HG02884 (cell line): ENCODE data around the gene TSNAX.
"Not testable (repeated sequence)": the region's sequence is repeated elsewhere in the genome, so short reads cannot be mapped to it uniquely, and the experiment has no call there.

Experiments
- ATAC-seq: cut with Tn5 transposase; IDR thresholded peaks from one replicate; pipeline ENCODE4 v1.9.1; 2021; ENCODE audit warnings: mild to moderate bottlenecking, moderate library complexity; ENCODE audit not compliant: unreplicated experiment

The TSNAX gene

DNA sequence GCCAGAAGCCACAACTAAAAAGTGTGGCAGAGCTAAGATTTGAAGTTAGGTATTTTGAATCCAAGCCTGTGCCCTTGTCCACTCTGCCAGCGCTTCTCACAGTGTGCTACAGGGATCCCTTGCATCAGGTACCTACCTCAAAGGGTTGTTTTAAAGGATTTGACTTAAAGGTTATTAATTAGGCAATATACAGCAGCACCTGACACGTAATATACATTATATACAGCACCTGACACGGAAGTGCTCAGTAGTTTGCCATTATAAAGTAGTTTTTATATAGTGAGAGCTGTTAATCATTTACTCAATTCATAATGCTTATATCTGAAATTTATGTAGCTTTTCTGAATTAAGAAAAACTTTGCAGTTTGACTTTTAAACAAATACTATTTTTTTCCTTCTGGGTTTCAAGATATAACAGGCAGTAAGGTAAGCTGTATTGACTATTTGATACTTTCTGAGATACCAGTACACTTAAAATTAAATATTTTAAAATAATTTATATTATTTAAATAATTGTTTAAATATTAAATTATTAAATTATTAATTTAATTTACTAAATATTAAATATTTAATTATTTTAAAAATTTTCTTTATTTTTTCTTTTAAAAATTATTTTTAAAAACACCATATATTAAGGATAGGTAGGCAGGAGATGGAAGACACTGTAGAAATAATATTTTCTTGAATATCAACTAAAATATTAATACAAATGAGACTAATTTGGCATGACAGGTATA, 33.3 kb downstream of the TSNAX start:
- ATAC-seq, result no peak

DNA sequence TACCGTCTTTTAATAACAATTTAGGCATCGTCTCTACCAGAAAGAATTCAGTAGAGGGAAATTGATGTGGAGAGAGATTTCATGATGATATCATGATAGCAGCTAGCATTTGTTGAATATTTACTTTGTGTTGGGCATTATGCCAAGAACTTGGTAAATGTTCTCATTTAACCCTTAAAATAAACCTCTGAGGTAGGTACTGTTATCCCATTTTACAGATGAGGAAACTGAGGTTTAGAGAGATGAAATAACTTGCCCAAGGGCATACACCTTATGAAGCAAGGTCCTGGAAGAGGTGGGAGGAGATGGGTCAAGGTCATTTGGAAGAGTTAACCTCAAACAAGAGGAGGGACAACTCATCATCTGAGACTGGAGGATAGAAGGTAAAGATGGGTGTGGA, 34.8 kb downstream of the TSNAX start:
- no peak for ATAC-seq

DNA sequence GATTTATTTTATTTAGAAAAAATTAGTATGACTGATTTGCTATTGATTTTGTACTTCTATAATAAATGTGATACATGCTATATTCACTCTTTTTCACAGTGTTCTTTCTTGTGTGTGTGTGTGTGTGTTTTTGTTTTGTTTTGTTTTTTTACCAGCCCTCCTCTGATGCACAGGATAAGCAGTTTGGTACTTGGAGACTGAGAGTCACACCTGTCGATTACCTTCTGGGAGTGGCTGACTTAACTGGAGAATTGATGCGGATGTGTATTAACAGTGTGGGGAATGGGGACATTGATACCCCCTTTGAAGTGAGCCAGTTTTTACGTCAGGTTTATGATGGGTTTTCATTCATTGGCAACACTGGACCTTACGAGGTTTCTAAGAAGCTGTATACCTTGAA, 35.9 kb downstream of the TSNAX start:
- no peak for ATAC-seq

DNA sequence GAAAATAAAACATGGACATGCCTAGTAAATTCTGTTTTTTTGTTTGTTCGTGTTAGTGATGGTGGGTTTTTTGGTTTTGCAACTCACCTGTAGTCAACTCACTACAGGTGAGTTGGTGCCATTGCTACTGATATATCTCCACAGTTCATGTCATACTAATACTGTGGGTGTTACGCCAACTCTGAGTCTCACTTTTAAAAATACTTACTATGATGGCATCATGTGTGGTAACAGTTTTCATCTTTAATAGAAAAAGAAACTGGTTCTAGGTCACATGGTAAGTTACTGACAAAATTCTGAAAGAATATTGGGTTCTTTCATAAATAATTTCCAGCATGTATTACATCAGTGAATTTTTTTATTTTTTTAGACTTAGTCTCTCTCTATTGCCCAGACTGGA, 38.0 kb downstream of the TSNAX start:
- ATAC-seq, result no peak

DNA sequence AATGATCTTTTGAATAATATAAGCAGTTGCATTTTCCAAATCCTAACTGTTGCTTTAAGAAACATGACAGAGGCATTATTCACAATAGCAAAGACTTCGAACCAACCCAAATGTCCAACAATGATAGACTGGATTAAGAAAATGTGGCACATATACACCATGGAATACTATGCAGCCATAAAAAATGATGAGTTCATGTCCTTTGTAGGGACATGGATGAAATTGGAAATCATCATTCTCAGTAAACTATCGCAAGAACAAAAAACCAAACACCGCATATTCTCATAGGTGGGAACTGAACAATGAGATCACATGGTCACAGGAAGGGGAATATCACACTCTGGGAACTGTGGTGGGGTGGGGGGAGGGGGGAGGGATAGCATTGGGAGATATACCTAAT, 41.8 kb downstream of the TSNAX start:
- ATAC-seq, result not testable (repeated sequence)

DNA sequence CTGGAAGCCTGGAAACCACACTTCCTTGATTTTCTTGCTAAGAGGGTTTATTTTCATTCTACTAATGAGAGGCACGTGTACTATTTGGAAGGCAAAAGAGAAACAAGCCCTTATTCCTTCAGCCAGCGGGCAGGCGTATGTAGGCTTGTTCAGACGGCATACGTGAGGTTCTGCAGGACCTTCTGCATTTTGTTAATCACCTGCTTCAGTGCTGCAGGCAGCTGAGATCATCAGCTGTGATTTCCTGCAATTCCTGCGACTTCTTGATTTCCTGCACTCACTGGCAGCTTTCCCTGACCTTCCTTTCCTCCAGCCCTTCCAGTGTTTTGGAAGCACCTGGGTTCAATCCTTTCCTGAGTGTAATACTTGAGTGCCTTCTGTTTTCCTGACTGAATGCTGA, 43.4 kb downstream of the TSNAX start:
- ATAC-seq, result no peak

DNA sequence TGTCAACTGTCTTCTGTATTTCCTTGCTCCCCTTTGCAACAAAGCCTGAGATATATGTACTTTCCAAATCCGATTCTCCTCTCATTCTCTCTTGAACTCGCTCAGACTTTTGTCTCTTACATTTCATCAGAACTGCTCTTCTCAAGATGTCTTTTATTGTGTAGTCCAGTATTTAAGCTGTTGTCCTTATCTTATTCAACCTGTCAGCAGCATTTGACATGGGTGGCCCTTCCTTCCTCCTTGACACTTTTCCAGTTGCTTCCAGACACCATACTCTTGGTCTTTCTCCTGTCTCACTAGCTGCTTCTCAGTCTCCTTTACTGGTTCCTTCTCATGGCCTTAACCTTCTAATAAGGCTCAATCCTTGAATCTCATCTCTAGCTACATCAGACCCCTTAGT, 47.0 kb downstream of the TSNAX start:
- ATAC-seq, result no peak

DNA sequence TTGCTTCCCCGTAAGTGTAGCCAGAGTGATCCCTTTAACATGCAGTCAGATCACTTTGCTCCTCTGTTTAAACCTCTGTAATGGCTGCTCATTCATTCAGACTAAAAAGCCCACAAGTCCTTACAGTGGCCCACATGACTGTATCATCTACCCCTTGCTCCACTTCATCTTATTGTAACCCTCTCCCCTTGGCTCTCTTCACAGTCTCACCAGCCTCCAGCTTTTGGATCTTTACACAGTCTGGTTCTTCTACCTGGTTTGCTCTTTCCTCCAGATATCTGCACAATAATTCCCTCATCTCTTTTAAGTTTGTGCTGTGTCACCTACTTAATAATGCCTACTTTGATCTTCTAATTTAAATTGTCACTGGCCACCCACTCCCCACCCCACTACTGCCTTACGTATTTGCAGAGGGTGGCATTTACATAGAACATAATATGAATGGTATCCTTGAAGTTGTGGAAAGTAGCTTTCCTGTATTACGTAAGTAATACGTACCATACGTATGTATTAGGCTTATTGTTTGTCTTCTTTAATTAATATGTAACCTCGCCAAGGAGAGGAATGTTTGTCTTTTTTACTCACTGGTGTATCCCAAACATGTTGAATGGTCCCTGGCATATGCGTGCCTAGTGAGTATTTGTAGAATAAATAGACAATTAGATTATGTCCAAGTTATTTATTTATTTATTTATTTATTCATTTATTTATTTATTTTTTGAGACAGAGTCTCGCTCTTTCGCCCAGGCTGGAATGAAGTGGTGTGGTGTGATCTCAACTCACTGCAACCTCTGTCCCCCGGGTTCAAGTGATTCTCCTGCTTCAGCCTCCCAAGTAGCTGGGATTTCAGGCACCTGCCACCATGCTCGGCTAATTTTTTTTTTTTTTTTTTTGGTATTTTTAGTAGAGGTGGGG, 48.6 kb downstream of the TSNAX start:
- ATAC-seq, result no peak

DNA sequence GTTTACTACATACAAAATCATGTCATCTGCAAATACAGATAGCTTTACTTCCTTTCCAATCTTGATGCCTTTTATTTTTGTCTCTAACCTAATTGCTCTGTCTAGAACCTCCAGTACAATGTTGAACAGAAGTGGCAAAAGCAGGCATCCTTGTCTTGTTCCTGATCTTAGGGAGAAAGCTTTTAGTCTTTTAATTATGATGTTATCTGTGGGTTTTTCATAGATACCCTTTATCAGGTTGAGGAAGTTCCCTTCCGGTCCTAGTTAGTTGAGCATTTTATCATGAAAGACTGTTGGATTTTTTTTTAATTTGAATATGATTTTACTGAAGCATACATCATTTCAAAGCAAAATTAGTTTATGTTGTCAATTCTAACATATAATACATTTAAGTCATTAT, 52.4 kb downstream of the TSNAX start:
- ATAC-seq, result no peak

DNA sequence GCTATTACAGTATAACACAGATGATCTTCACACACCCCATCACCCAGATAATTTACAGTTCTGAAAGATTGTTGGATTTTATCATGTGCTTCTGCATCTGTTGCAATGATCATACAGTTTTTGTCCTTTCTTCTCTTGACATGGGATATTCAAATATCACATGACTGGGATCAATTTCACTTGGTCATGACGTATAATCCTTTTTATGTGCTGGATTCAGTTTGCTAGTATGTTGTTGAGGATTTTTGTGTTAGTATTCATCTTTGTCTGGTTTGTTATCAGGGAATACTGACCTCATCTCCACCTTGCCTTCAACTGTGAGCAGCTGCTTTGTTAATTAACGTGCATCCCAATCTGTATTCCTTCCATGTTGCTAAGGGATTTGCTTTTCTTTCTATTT, 53.4 kb downstream of the TSNAX start:
- ATAC-seq, result no peak

DNA sequence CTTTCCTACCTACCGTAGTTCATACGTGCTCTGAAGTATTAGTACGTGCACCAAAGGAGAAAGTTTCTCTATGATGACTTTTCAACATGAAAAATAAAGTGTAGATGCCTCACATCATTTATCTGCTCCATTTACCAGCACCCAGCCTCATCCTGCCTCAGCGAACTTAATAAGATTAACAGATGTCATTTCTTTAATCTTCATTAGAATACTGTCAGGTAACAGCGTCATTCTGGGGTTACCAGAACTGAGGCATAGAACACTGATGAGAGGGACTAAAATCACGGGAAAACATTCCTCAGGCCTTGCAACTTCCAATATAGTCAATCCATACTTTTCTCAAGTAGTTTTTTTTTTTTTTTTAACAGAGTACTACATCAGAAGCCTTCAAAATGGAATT, 54.9 kb downstream of the TSNAX start:
- ATAC-seq, result no peak

DNA sequence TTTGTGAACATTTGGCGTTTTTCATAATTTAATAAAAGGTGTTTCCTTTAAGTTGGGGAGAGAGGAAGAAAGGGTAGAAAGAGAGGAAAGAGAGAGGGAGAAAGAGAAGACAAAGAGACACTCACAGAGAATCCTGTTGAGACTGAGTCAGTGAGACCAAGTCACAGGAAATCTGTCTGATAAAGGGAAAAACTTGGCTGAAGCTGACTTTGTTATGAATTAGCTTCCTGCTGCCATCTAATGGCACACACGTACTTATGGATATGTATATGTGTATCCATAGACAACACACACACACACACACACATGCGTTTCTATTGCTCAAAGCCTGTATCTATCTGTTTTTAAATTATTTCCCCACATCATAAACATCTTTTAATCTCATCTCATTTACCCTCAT, 55.6 kb downstream of the TSNAX start:
- ATAC-seq, result no peak

DNA sequence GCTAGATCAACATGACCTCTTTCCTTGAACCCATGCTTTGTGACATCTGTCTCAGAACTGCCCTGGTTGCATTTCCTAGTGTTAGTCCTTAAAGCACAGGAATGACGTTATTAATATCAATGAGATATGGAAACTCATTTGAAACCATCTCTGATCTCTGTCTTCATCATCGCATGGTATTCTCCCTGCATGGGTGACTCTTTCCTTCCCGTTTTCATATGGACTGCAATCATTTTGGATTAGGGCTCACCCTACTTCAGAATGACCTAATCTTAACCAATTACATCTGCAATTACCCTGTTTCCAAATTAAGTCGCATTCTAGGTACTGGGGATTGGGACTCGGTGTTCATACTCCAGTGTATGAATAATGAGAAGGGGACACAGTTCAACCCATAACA, 56.5 kb downstream of the TSNAX start:
- no peak for ATAC-seq

DNA sequence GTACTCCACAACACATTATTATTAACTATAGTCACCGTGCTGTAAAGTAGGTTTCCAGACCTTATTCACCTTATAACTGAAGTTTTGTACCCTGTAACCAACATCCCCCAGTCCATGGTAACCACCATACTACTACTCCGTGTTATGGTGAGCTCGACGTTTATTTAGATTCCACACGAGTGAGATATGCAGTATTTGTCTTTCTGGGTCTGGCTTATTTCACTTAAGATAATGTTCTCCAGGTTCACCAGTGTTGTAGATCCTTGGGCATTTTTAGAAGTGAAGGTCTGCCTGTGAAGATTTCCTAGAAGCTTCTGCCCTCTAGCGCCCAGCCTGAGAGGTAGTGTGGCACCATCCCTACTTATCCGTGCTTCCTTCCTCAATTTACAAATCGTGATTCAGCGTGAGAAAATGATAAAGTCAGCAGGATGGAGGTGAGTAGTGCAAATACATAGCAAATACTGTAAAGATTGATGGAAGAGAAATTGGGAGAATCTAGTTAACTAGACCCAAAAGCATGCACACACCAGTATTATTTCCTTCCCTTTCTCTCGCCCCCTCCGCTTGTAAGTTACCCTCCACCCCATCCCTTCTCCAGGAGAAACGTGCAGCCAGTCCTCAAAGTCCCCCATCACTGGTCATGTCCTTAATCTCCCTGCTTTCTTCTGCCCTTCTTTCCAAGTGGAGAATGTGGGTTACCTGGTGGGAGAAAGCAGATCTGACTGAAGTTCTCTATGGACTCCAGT, 62.2 kb downstream of the TSNAX start:
- no peak for ATAC-seq

DNA sequence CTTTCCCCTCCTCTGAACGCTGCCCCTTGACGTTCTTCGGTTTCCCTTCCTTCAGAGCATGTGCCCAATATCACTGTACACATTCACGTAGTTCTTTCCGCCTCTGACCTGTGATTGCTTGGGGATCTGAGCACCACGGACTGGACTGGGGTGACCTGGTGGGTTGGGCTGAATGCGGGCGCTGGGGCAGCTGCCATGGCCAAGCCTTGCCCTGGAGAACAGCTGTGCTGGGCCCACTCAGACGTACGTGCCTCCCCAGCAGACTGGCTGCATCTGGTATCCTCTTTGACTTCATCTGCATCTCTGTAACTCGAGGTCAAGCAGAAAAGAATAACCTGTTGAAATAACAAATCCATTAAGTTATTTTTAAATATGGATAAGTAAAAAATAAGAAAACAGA, 63.0 kb downstream of the TSNAX start:
- ATAC-seq, result no peak

DNA sequence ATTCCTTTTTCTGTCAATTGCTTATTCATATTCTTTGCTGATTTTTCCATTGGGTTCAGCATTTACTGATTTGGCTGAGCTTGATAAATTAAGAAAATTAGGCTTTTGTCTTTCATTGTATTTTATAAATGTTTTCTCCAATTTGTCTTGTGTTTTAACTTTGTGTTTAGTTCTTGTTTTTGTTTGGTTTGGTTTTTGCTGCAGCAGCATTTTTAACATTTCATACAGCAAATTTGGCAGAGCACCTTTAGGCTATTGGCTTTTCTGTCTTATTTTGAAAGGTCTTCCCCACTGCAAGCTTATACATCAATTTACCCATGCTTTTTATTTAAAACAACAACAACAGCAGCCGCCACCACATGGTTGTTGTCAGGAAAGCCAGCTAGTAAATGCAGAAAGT, 64.3 kb downstream of the TSNAX start:
- no peak for ATAC-seq

DNA sequence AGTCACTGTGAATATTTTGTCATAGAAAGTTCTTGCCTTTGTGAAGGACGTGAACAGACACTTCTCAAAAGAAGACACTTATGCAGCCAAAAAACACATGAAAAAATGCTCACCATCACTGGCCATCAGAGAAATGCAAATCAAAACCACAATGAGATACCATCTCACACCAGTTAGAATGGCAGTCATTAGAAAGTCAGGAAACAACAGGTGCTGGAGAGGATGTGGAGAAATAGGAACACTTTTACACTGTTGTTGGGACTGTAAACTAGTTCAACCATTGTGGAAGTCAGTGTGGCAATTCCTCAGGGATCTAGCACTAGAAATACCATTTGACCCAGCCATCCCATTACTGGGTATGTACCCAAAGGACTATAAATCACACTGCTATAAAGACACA, 64.8 kb downstream of the TSNAX start:
- not testable (repeated sequence) for ATAC-seq

DNA sequence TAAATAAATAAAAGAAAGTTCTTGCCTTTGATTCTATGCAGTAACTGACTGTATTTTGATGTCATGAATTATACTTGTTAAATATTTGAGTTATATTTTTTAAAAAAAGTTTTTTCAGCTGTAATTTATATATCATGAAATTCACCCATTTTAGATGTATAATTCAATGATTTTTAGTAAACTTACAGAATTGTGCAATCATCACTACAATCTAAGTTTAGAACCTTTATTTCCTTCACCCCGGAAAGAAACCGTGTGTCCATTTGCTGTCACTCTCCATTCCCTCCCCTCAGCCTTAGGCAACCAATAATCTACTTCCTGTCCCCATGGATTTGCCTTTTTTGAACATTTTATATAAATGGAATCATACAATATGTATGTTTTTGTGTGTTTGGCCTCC, 65.7 kb downstream of the TSNAX start:
- ATAC-seq, result no peak

DNA sequence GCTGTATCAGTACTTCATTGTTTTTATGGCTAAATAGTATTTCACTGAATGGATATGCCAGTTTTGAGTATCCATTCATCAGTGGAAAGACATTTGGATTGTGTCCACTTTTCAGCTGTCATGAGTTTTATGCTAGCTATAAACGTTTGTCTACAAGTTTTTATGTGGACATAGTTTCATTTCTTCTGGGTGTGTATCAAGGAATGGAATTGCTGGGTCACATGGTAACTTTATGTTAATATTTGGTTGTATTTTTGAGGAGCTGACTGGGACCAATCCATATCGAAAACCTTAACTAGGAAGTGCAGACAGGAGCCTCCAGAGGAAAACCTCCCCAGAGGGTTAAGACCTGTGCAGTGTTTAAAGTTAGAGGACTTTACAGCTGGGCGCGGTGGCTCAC, 66.3 kb downstream of the TSNAX start:
- no peak for ATAC-seq

DNA sequence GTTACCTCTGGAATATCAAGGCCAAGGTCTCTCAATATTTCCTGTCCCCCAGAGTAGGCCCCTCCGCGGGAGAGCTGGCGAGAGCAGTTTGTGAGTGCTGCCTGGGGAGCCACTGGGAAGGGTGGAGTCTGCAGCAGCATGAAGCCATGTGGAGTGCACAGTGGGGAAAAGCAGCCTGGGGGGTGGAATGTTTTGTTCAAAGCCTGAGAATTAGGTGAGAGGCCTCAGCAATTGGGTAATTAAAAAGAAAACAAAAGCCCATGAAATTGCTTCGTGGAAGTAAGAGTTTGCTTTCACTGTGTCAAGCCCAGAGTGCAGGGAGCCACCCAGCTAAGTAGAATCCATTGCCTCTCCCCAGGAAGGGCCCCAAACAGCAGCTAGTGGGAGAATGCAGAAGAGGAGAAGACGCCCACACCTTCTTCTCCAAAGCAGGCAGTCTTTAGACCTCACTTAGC, 67.9 kb downstream of the TSNAX start:
- no peak for ATAC-seq

DNA sequence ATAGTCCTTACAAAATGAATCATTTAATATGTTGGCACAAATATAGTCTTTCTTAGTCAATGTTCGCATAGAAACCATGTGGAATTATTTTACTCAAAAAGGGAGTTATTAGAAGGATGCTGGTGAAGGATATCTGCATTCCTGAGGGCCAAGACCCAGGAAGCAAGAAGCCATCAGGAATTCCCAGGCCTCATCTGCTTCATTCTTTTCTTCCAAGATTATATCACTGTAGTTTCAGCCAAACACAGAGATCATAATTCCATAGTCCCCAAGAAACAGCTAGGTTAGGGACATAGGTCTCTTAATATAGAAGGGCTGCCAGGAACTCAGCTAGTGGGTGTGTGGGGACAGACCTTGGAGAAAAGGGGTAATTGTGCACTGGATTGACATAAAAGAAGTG, 69.5 kb downstream of the TSNAX start:
- ATAC-seq, result no peak
